Stimulated activated CD4-positive, alpha-beta T cell treated with anti-CD3 and anti-CD28 coated beads, TNF-alpha, amount 100 ng/mL, for 1 hour (primary cell): Measurements from ENCODE around the gene SYNE2.

Source experiments
- DNase-seq, 3 donors: peaks; one replicate each; pipeline ENCODE4 v3.0.0-alpha.2; 2020; ENCODE audit warnings: low read depth in 3 of 3, low spot score in 1 of 3

The SYNE2 gene

GRCh38 chr14:64238049-64238448 lies 385.2 kb downstream of the SYNE2 start:
- no peak for DNase-seq

GRCh38 chr14:64238631-64239030 lies 385.8 kb downstream of the SYNE2 start:
- no peak for DNase-seq

GRCh38 chr14:64244279-64244678 lies 391.5 kb downstream of the SYNE2 start:
- DNase-seq: no peak

- no peak for DNase-seq
Observed at GRCh38 chr14:64245491-64245890, 392.7 kb downstream of the SYNE2 start.

GRCh38 chr14:64246688-64247087 lies 393.9 kb downstream of the SYNE2 start:
- no peak for DNase-seq

- no peak for DNase-seq
Observed at GRCh38 chr14:64247195-64247594, 394.4 kb downstream of the SYNE2 start.

- DNase-seq: no peak
Observed at GRCh38 chr14:64248689-64249088, 395.9 kb downstream of the SYNE2 start.

GRCh38 chr14:64249363-64249762 lies 396.6 kb downstream of the SYNE2 start:
- DNase-seq: no peak

- DNase-seq: no peak
Observed at GRCh38 chr14:64253672-64254071, 400.9 kb downstream of the SYNE2 start.

- no peak for DNase-seq
Observed at GRCh38 chr14:64255756-64256155, 403.0 kb downstream of the SYNE2 start.

- DNase-seq: no peak
Observed at GRCh38 chr14:64260418-64260817, 407.6 kb downstream of the SYNE2 start.

GRCh38 chr14:64265222-64265621 lies 412.4 kb downstream of the SYNE2 start:
- DNase-seq: no peak

GRCh38 chr14:64266239-64266638 lies 413.4 kb downstream of the SYNE2 start:
- DNase-seq: no peak

GRCh38 chr14:64272019-64272418 lies 419.2 kb downstream of the SYNE2 start:
- no peak for DNase-seq
